ENCODE results near the gene CCL26.

- TF ChIP-seq, protein P1, sequence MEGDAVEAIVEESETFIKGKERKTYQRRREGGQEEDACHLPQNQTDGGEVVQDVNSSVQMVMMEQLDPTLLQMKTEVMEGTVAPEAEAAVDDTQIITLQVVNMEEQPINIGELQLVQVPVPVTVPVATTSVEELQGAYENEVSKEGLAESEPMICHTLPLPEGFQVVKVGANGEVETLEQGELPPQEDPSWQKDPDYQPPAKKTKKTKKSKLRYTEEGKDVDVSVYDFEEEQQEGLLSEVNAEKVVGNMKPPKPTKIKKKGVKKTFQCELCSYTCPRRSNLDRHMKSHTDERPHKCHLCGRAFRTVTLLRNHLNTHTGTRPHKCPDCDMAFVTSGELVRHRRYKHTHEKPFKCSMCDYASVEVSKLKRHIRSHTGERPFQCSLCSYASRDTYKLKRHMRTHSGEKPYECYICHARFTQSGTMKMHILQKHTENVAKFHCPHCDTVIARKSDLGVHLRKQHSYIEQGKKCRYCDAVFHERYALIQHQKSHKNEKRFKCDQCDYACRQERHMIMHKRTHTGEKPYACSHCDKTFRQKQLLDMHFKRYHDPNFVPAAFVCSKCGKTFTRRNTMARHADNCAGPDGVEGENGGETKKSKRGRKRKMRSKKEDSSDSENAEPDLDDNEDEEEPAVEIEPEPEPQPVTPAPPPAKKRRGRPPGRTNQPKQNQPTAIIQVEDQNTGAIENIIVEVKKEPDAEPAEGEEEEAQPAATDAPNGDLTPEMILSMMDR (conservative IDR thresholded peaks at IDR 0.05; ENCODE audit: low read length), result no peak
- no peak for TF ChIP-seq EZH2phosphoT487 (IDR thresholded peaks at IDR 0.05; ENCODE audit: borderline replicate concordance, low read depth, low read length)
These were observed 30.5 kb upstream of the CCL26 start for GRCh38 chr7:75802552-75802821.
